ENCODE results near the gene BCAP29. TPM values are rescaled to one million over a fixed set of nuclear protein-coding genes. Genes with fewer than 3 reads are reported as not detected.

BCAP29 gene
- total and polyA plus RNA-seq, 9 of the 15 experiments (the other 6 are each of a cell fraction or from before 2014, with no cell fraction given), result 63.4 to 137 (median 79.7) TPM

GRCh38 chr7:107555893-107556292 is 24.2 kb upstream of the BCAP29 start:
- in situ Hi-C loops (cut with MboI), result no loop called here
- no peak overlapping the region for H3K4me2 ChIP-seq (ENCODE audit: insufficient read depth, low read length)

More at GRCh38 chr7:107555893-107556292, 24.2 kb upstream of the BCAP29 start:
- Histone ChIP-seq H4K20me1 (replicated peaks; ENCODE audit: control insufficient read depth, insufficient read depth, low read length) (peaks cover 6% of the 10 kb centered on the region; the same call in 1 of the 2 replicates), H3K27ac (ENCODE audit: extremely low read depth, low read depth, low read length) (no peak overlapping the region), H3K36me3 (ENCODE audit: control insufficient read depth, insufficient read depth, low read length) (peaks cover 75% of the 10 kb centered on the region), H3K4me1 (replicated peaks in 1 of 2; ENCODE audit: control insufficient read depth in 2 of 2, insufficient read depth in 2 of 2, low read length in 2 of 2) (peaks cover 2 to 15% of the 10 kb centered on the region in 2 experiments; a peak in 4 of 5 replicates), H3K9ac (ENCODE audit: insufficient read depth in 1 of 2, low read depth in 2 of 2, low read length in 2 of 2) (no peak overlapping the region), H3K9me1 (ENCODE audit: control insufficient read depth, insufficient read depth, low read length) (no peaks in the 10 kb centered on the region), H3K27me3 (ENCODE audit: control insufficient read depth in 2 of 2, insufficient read depth in 2 of 2, low read length in 2 of 2) (no peaks in the 10 kb centered on the region), H3K79me2 (ENCODE audit: control insufficient read depth, insufficient read depth, low read length) (peaks cover 44% of the 10 kb centered on the region), H2AFZ (ENCODE audit: low read depth, low read length) (no peak overlapping the region), H3K9me3 (replicated peaks; ENCODE audit: control insufficient read depth, insufficient read depth, low read depth, low read length) (no peaks in the 10 kb centered on the region), H3K4me3 (no peak overlapping the region)
- ATAC-seq (no peak), DNase-seq (ENCODE audit: extremely low read depth in 1 of 4, low spot score in 3 of 4) (no peak), FAIRE-seq (no peak)
- CTCF ChIA-PET (ENCODE audit: low intra/inter-chr PET ratio), result no interaction called here
- 97% methylated on average over 3 of the region's 3 CpGs for WGBS (ENCODE audit: insufficient coverage, low coverage, missing lambda C conversion rate)
- POLR2A ChIA-PET, result interaction anchor here (1.1 kb wide), 1 partner anchor 9 kb away, joined by 3 read pairs; the partner anchor contains the start of genes COG5 and DUS4L
- no TSS peak for BruUV-seq (replicated peaks)
- intact Hi-C loops (cut with micrococcal nuclease), result no loop called here
- no peak for TF ChIP-seq ZNF146 (CRISPR knock-in tag; IDR thresholded peaks at IDR 0.05; ENCODE audit: unreplicated experiment)
- TF ChIP-seq MED1 (CRISPR knock-in tag; IDR thresholded peaks at IDR 0.05; ENCODE audit: borderline replicate concordance), result no peak
- no peak for TF ChIP-seq STAT5A (IDR thresholded peaks at IDR 0.05; ENCODE audit: borderline replicate concordance, low read length)
- no peak for TF ChIP-seq HNRNPK (IDR thresholded peaks at IDR 0.05; ENCODE audit: low read depth, low read length, poor library complexity, severe bottlenecking)
- TF ChIP-seq SMARCE1 (IDR thresholded peaks at IDR 0.05), result no peak
- no peak for TF ChIP-seq RUNX1 (IDR thresholded peaks at IDR 0.05; ENCODE audit: low read depth)
- no peak for TF ChIP-seq ZNF395 (CRISPR knock-in tag; IDR thresholded peaks at IDR 0.05)
